GM12878 (cell line): Measurements from ENCODE around the gene SUGCT. TPM values are rescaled to one million over a fixed set of nuclear protein-coding genes. Genes with fewer than 3 reads are reported as not detected.

Source experiments
- ATAC-seq: fragments of 200-7000 bp; cut with Tn5 transposase; 3 replicates; pipeline ENCODE4 v1.9.1; 2020; ENCODE audit warnings: mild to moderate bottlenecking, moderate library complexity
- BruUV-seq: library from RNA; stranded (reverse); fragments of 400-500 nt; replicated peaks from 2 replicates; lab custom pipeline; 2021; lab: Mats Ljungman, UMichigan
- CTCF ChIA-PET: fragments of 300-600 bp; sonication (Branson Sonifier 250); formaldehyde crosslinking; extraction: SDS; loops from one replicate; lab custom pipeline; 2021; ENCODE audit warnings: inconsistent platforms; lab: Yijun Ruan, JAX
- POLR2A ChIA-PET: fragments of 350-600 bp; formaldehyde crosslinking; extraction: SDS; loops from one replicate; lab custom pipeline; 2021; ENCODE audit warnings: inconsistent platforms; lab: Charles Lee
- RAD21 ChIA-PET: fragments of 300-600 bp; sonication (Branson Sonifier 250); formaldehyde crosslinking; loops from one replicate; lab custom pipeline; 2023; ENCODE audit warnings: antibody characterized with exemption; ENCODE audit not compliant: unreplicated experiment; lab: Charles Lee
- SMC1A ChIA-PET: fragments of 300-600 bp; sonication (Branson Sonifier 250); formaldehyde crosslinking; loops from one replicate; lab custom pipeline; 2023; ENCODE audit not compliant: unreplicated experiment, uncharacterized antibody; lab: Charles Lee
- DNase-seq: peaks from one replicate; pipeline ENCODE4 v3.0.0-alpha.2; 2011; ENCODE audit warnings: low read depth, low spot score
- FAIRE-seq: peaks from 3 replicates; lab custom pipeline; 2011; peaks lifted over from hg19 to GRCh38; lab: Jason Lieb, UNC
- H2AFZ ChIP-seq: 2 replicates; pipeline ENCODE4 v1.6.0; 2011; ENCODE audit warnings: low read depth, low read length, control low read depth; ENCODE audit not compliant: control insufficient read depth
- H3K27ac ChIP-seq: 2 replicates; pipeline ENCODE4 v1.5.1; 2011; ENCODE audit warnings: control low read depth; ENCODE audit not compliant: control insufficient read depth, insufficient read depth
- H3K27me3 ChIP-seq, 2 experiments: replicated peaks in 1 of 2; 2 replicates each; pipeline versions ENCODE4 v1.6.0 to v1.6.1; 2011; ENCODE audit warnings: low read length in 1 of 2; ENCODE audit not compliant: control insufficient read depth in 2 of 2, insufficient read depth in 2 of 2
- H3K36me3 ChIP-seq, 2 experiments: 2 replicates each; pipeline ENCODE4 v1.5.1; 2011; ENCODE audit warnings: low read length in 1 of 2; ENCODE audit not compliant: control insufficient read depth in 2 of 2, insufficient read depth in 2 of 2
- H3K4me1 ChIP-seq: 2 replicates; pipeline ENCODE4 v1.6.1; 2011; ENCODE audit warnings: mild to moderate bottlenecking, low read length, moderate library complexity, mixed read lengths; ENCODE audit not compliant: control insufficient read depth, insufficient read depth
- H3K4me2 ChIP-seq: 2 replicates; pipeline ENCODE4 v1.6.0; 2011; ENCODE audit warnings: control low read depth; ENCODE audit not compliant: control insufficient read depth, insufficient read depth
- H3K4me3 ChIP-seq: fragments of 200-600 bp; sonication (generic); 2 replicates; pipeline ENCODE4 v1.5.1; 2016
- H3K79me2 ChIP-seq: 2 replicates; pipeline ENCODE4 v1.6.0; 2011; ENCODE audit warnings: low read length; ENCODE audit not compliant: control insufficient read depth, insufficient read depth
- H3K9ac ChIP-seq: 2 replicates; pipeline ENCODE4 v1.8.0; 2011; ENCODE audit warnings: low read length, control low read depth, mixed read lengths; ENCODE audit not compliant: control insufficient read depth, insufficient read depth
- H3K9me3 ChIP-seq: replicated peaks from 3 replicates; pipeline ENCODE4 v1.5.1; 2011; ENCODE audit warnings: mild to moderate bottlenecking, low read length; ENCODE audit not compliant: control insufficient read depth, insufficient read depth
- H4K20me1 ChIP-seq: 2 replicates; pipeline ENCODE4 v1.6.0; 2011; ENCODE audit not compliant: control insufficient read depth, insufficient read depth
- ATF3 ChIP-seq: IDR thresholded peaks from 2 replicates; pipeline ENCODE4 v1.6.1; 2011; ENCODE audit warnings: low read depth, mild to moderate bottlenecking, low read length, moderate library complexity, borderline replicate concordance; ENCODE audit errors: extremely low read depth
- E2F8 ChIP-seq: fragments of 450-650 bp; IDR thresholded peaks from 2 replicates; pipeline ENCODE4 v1.6.1; 2018; ENCODE audit warnings: mild to moderate bottlenecking, low read depth, moderate library complexity; ENCODE audit not compliant: partially characterized antibody
- ESRRA ChIP-seq: IDR thresholded peaks from 2 replicates; pipeline ENCODE4 v1.6.1; 2012; ENCODE audit warnings: mild to moderate bottlenecking, low read length, improper control_type of control experiment
- NFYA ChIP-seq: IDR thresholded peaks from 2 replicates; pipeline ENCODE4 v1.6.1; 2011; ENCODE audit warnings: low read depth, mild to moderate bottlenecking, low read length, improper control_type of control experiment, borderline replicate concordance
- PAX5 ChIP-seq: IDR thresholded peaks from 2 replicates; pipeline ENCODE4 v1.6.1; 2011; ENCODE audit warnings: low read depth, low read length, borderline replicate concordance
- PRDM15 ChIP-seq: fragments of 450-650 bp; formaldehyde crosslinking; IDR thresholded peaks from 2 replicates; pipeline ENCODE4 v1.4.0; 2020; ENCODE audit warnings: mild to moderate bottlenecking, moderate library complexity
- RUNX3 ChIP-seq: IDR thresholded peaks from 2 replicates; pipeline ENCODE4 v1.6.1; 2012; ENCODE audit warnings: low read length, inconsistent platforms
- SMAD1 ChIP-seq: fragments of 450-650 bp; IDR thresholded peaks from 2 replicates; pipeline ENCODE4 v1.6.1; 2018; ENCODE audit warnings: mild to moderate bottlenecking, low read depth; ENCODE audit not compliant: partially characterized antibody
- YBX1 ChIP-seq: fragments of 450-650 bp; IDR thresholded peaks from 2 replicates; pipeline ENCODE4 v1.6.1; 2016; ENCODE audit warnings: antibody characterized with exemption
- ZNF217 ChIP-seq: fragments of 450-650 bp; IDR thresholded peaks from 2 replicates; pipeline ENCODE4 v1.6.1; 2017; ENCODE audit warnings: antibody characterized with exemption, mild to moderate bottlenecking
- WGBS: methylation state at CpG from one replicate; pipeline ENCODE4 v1.1.6; 2016; ENCODE audit warnings: low lambda C conversion rate; ENCODE audit not compliant: insufficient replicate concordance, insufficient coverage; ENCODE audit errors: missing lambda C conversion rate; 5-methylcytosine and 5-hydroxymethylcytosine counted together
- in situ Hi-C: fragments of 300-500 bp; cut with MboI; formaldehyde crosslinking; loops from 9 replicates; pipeline ENCODE4 v1.14.3; 2018; ENCODE audit warnings: mixed read lengths
- intact Hi-C: fragments of 100-400 bp; cut with micrococcal nuclease; formaldehyde crosslinking; loops from one replicate; pipeline ENCODE4 v1.14.2; 2022; ENCODE audit not compliant: unreplicated experiment
- polyA plus RNA-seq, 11 experiments: library from polyadenylated mRNA; depleted of rRNA in 4 of 11; unstranded in 6 of 11; stranded (reverse) in 5 of 11; fragments of >200 nt; fragmentation: Nextera tagmentation in 4 of 11; fragmentation: Illumina TruSeq in 1 of 11; extraction: Ambion mirVana in 4 of 11; extraction: Trizol in 1 of 11; gene quantifications; 1 replicate in 1 of 11; 2 replicates in 10 of 11; pipeline versions ENCODE4 v1.2.1 to v1.2.3, GENCODE V29; 2011 to 2016; ENCODE audit warnings: inconsistent platforms in 2 of 11, missing spikeins in 2 of 11, low read depth in 1 of 11
- total RNA-seq, 4 experiments: library from RNA; depleted of rRNA in 3 of 4; stranded (reverse); fragments of >200 nt in 3 of 4; fragmentation: Illumina TruSeq in 1 of 4; extraction: Trizol in 1 of 4; gene quantifications; 2 replicates each; pipeline versions ENCODE4 v1.2.1 to v1.2.3, GENCODE V29; 2013 to 2021

The SUGCT gene
- total and polyA plus RNA-seq, 10 of the 15 experiments (the other 5 are each of a cell fraction or from before 2014, with no cell fraction given), result 0.08 to 1.2 (median 0.67) TPM; not detected in 1

- H3K27me3 ChIP-seq, result no peaks in the 10 kb centered on the region
- H4K20me1 ChIP-seq, result no peaks in the 10 kb centered on the region
- no peaks in the 10 kb centered on the region for H3K36me3 ChIP-seq
- intact Hi-C loops, result no loop called here
- DNase-seq (no peak), ATAC-seq (no peak), FAIRE-seq (no peak)
- BruUV-seq, result no TSS peak
- no peaks in the 10 kb centered on the region for H3K4me1 ChIP-seq
- in situ Hi-C loops, result no loop called here
- POLR2A ChIA-PET, result no interaction called here
- RAD21 ChIA-PET, result no interaction called here
- H2AFZ ChIP-seq, result no peak overlapping the region
- no peak overlapping the region for H3K4me3 ChIP-seq
- WGBS, result 53% methylated on average over 4 of the region's 4 CpGs
- no peaks in the 10 kb centered on the region for H3K9me3 ChIP-seq
- CTCF ChIA-PET, result no interaction called here
- H3K4me2 ChIP-seq, result no peak overlapping the region
- H3K79me2 ChIP-seq, result no peaks in the 10 kb centered on the region
- SMC1A ChIA-PET, result no interaction called here
- no peak overlapping the region for H3K9ac ChIP-seq
- TF ChIP-seq RUNX3, result no peak
- no peak for TF ChIP-seq E2F8
- TF ChIP-seq ZNF217, result no peak
- no peak overlapping the region for H3K27ac ChIP-seq
These were observed 374.6 kb downstream of the SUGCT start for GRCh38 chr7:40509287-40509996.

GRCh38 chr7:40516376-40516775, 381.6 kb downstream of the SUGCT start:
- DNase-seq, result no peak
- BruUV-seq, result no TSS peak
- RAD21 ChIA-PET, result no interaction called here
- WGBS, result 0% methylated on average over 1 of the region's 1 CpG
- in situ Hi-C loops, result no loop called here
- Histone ChIP-seq H3K36me3 (no peaks in the 10 kb centered on the region), H3K27me3 (no peaks in the 10 kb centered on the region), H3K9ac (no peak overlapping the region), H3K9me3 (no peaks in the 10 kb centered on the region), H3K4me3 (no peak overlapping the region), H3K79me2 (no peaks in the 10 kb centered on the region), H3K4me1 (no peaks in the 10 kb centered on the region), H4K20me1 (no peaks in the 10 kb centered on the region), H3K4me2 (no peak overlapping the region), H3K27ac (no peak overlapping the region), H2AFZ (no peak overlapping the region)
- no peak for ATAC-seq
- intact Hi-C loops, result no loop called here
- POLR2A ChIA-PET, result no interaction called here
- CTCF ChIA-PET, result no interaction called here
- SMC1A ChIA-PET, result no interaction called here
- FAIRE-seq, result no peak
- TF ChIP-seq NFYA, result no peak
- no peak for TF ChIP-seq ESRRA
- no peak for TF ChIP-seq PRDM15
- no peak for TF ChIP-seq SMAD1
- TF ChIP-seq PAX5, result no peak
- no peak for TF ChIP-seq YBX1
- TF ChIP-seq ATF3, result no peak
